Measurements from ENCODE around the gene MAP3K5. TPM values are rescaled to one million over a fixed set of nuclear protein-coding genes. Genes with fewer than 3 reads are reported as not detected.

Gene MAP3K5
- total RNA-seq, 1 donor from 2014 or later = 4.7 TPM

DNA sequence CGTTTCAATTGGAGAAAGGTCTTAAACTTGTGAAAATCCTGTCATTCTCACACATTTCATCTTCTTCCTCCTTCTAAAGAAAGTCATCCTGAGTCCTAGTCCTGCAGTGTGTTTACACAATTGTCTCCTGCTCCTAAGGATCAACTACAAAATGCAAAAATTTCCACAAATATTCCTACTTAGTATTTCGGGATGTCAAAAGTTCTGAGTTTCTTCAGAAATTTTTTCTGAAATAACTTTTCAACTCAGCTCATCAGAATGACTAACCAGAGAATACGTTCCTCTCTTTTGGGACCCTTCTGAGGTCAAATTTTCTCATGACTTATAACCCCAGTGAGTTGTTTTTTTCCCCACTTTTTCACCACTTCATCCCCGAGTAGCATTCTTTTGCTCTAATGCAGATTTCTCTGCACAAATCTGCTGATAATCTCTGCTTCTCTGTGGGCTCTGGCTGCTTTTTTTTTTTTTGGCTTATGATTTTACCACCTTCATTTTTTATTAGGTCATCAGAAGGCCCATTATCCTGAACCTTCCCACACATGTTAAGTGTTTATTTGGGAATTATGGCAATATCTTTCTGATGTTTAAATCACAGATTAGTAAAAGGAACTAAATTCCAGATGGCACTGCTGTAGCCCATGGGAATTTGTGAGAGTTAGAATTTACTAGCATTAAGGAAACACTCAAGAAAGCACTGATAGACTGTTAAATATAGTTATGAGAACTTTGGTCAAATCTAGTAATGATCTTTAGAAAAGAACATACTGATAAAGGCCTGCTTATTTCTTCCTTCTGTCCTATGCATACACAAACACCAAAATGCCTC, 41.4 kb downstream of the MAP3K5 start:
- H3K4me3 Mint-ChIP-seq = no peak overlapping the region
- H3K27me3 Mint-ChIP-seq = no peaks in the 10 kb centered on the region
- no peak overlapping the region for H3K27ac Mint-ChIP-seq
- DNase-seq (ENCODE audit: extremely low spot score, unreplicated experiment) = no peak
- TF ChIP-seq, protein P1, sequence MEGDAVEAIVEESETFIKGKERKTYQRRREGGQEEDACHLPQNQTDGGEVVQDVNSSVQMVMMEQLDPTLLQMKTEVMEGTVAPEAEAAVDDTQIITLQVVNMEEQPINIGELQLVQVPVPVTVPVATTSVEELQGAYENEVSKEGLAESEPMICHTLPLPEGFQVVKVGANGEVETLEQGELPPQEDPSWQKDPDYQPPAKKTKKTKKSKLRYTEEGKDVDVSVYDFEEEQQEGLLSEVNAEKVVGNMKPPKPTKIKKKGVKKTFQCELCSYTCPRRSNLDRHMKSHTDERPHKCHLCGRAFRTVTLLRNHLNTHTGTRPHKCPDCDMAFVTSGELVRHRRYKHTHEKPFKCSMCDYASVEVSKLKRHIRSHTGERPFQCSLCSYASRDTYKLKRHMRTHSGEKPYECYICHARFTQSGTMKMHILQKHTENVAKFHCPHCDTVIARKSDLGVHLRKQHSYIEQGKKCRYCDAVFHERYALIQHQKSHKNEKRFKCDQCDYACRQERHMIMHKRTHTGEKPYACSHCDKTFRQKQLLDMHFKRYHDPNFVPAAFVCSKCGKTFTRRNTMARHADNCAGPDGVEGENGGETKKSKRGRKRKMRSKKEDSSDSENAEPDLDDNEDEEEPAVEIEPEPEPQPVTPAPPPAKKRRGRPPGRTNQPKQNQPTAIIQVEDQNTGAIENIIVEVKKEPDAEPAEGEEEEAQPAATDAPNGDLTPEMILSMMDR (conservative IDR thresholded peaks at IDR 0.05) = no peak
- no peaks in the 10 kb centered on the region for H3K9me3 Mint-ChIP-seq
- H3K4me1 Mint-ChIP-seq (ENCODE audit: unreplicated experiment) = no peaks in the 10 kb centered on the region
- no peaks in the 10 kb centered on the region for H3K36me3 Mint-ChIP-seq

DNA sequence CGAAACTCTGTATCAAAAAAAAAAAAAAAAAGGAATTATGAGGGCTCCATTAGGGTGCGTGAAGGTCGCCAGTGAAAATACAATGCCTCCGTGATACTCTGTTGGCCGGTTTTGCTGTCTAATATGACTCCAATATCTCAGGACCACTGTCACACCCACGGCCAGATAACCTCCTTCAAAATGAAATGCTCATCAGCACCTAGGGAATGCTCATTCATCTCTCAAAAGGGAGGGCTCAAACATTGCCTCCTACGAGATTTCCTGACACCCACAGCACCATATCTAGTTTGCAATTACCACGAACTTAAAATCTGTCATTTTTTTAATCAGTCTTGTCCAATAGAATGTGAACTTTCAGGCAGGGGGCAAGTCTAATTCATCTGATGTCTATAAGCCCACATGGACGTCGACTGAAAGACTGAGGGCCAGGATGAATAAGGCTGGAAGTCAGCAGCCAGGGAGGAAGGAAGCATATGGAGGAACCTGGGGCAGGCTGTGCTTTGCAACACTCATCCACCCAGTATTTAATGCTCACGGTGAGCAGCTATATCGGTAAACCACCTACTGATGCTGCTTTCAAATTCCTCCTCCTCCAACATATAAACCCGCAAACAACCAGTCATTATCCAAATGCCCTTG, 42.8 kb downstream of the MAP3K5 start:
- Mint-ChIP-seq H3K36me3 (no peaks in the 10 kb centered on the region), H3K27me3 (no peaks in the 10 kb centered on the region), H3K4me1 (ENCODE audit: unreplicated experiment) (peaks cover 6% of the 10 kb centered on the region), H3K9me3 (no peaks in the 10 kb centered on the region), H3K27ac (no peak overlapping the region), H3K4me3 (no peak overlapping the region)
- no peak for DNase-seq (ENCODE audit: extremely low spot score, unreplicated experiment)
- TF ChIP-seq, protein P1 (conservative IDR thresholded peaks at IDR 0.05) = no peak

DNA sequence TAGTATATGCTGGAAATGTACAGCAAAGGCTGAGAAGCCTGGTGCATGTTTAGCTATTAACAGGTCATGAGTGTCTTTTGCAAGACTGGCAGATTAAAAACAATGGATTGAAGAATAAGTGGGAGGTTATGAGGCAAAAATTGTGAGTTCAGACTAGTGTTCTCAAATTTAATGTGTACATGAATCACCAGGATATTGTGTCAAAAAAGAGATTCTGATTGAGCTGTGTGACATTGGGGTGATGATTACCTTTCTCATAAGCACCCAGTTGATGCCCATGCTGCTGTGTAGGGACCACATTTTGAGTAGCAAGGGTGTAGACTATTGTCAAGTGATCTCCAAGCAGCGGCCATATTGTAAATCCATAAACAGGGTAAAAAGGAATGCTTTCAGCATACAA, 44.8 kb downstream of the MAP3K5 start:
- Mint-ChIP-seq H3K36me3 (no peaks in the 10 kb centered on the region), H3K27me3 (no peaks in the 10 kb centered on the region), H3K9me3 (no peaks in the 10 kb centered on the region), H3K27ac (no peak overlapping the region), H3K4me3 (no peak overlapping the region), H3K4me1 (ENCODE audit: unreplicated experiment) (peaks cover 6% of the 10 kb centered on the region)
- TF ChIP-seq, protein P1 (conservative IDR thresholded peaks at IDR 0.05) = no peak
- DNase-seq (ENCODE audit: extremely low spot score, unreplicated experiment) = no peak

DNA sequence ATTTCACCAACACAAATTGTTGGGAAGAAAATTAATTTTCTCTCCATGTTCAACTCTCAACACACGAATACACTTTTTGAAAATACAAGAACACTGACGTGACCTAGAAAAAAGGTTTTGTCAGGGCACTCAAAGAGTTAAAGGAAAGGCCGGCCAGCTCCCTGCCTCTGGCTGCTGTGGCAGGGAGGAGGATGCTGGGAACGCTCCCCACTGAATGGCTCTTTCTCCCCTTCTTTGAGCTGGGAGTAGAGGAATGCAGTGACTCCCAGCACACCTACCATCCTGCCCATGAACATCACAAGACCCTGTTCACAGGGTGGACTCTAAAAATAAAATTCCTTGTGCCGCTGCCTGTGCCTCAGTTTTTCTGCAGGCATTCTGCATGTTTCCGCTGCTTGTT, 47.0 kb downstream of the MAP3K5 start:
- TF ChIP-seq, protein P1 (conservative IDR thresholded peaks at IDR 0.05) = no peak
- Mint-ChIP-seq H3K4me1 (ENCODE audit: unreplicated experiment) (peaks cover 13% of the 10 kb centered on the region), H3K36me3 (no peaks in the 10 kb centered on the region), H3K9me3 (no peaks in the 10 kb centered on the region), H3K27ac (no peak overlapping the region), H3K4me3 (no peak overlapping the region), H3K27me3 (no peaks in the 10 kb centered on the region)
- no peak for DNase-seq (ENCODE audit: extremely low spot score, unreplicated experiment)

DNA sequence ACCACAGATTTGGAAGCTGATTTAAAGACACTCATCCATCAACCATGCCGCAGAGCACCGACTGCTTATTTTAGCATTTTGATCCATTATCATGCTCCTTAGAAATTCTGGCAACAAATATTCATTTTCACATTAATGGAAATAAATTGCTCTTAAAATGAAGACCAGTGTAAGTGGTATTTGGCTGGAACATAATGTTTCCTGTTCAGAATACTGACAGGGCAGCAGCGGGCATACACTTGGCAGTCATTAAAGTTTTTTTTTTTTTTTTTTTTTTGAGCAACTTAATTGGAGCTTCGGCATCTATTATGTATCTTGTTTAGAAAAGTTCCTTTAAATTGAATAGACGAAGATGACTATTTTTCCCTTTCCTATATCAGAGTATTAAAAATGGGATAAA, 47.4 kb downstream of the MAP3K5 start:
- Mint-ChIP-seq H3K4me3 (no peak overlapping the region), H3K4me1 (ENCODE audit: unreplicated experiment) (peaks cover 17% of the 10 kb centered on the region), H3K27ac (no peak overlapping the region), H3K36me3 (no peaks in the 10 kb centered on the region), H3K27me3 (no peaks in the 10 kb centered on the region), H3K9me3 (no peaks in the 10 kb centered on the region)
- no peak for DNase-seq (ENCODE audit: extremely low spot score, unreplicated experiment)
- TF ChIP-seq, protein P1 (conservative IDR thresholded peaks at IDR 0.05) = no peak

Measured in type B pancreatic cell (in vitro differentiated cells).